ENCODE measurements around the gene CCDC85C.

The CCDC85C gene

DNA sequence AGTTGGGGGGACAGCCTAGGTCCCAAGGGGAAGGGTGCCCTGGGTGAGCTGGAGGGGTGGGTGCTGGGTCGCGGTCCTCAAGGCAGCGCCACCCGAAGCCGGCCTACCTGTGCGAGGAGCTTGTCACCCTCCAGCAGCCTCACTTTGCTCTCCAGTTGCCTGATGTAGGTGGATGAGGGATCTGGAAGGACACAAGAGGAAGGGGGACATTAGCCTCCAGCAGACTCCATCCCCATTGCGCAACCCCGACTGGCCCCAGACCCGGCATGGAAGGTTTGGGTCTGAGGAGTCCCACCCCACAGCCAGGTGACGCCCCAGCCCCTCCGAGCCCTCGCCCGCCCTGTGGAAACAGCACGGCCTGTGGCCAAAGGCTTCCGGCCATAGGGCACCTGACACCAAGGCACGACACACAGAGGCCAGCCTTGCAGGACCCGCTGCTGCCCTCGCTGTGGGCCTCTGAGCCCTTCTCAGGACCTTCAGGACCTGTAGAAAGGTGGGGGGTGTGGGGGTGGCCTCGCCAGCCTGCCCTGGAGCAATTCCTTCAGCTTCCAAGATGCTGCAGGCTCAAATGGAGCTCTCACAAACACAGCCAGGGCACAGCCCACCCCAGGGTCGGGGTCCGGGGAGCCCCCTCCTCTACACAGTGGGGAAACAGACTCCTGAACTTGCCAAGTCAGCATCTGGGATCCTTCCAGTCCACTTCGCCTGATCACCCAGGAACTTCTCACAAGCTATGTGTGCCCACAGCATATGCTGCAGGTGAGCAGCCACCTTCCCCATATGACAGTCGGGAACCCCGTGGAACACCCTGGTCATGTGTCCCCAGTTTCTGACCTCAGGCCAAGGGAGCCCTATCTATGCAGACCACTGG lies 67.9 kb downstream of the CCDC85C start:
- DNase-seq: no peak

DNA sequence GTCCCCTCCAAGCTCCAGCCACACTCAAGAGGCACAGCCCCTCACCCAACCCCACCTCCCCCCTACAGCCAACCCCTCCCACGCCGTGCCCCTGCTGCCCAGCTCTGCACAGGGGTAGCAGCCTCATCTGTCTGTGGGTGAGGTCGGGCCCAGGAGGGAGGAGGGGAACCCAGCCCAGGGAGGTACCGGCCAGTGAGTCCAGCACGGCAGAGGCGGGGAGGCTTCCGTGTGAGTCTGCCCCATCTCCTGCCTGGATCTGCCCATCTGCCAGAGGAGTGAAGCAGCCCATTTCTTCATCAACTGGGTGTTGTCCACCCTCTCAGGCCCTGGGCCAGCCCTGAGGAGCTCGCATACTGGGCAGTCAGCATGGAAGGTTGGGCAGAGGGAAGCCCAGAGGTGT lies 68.6 kb downstream of the CCDC85C start:
- DNase-seq: no peak

DNA sequence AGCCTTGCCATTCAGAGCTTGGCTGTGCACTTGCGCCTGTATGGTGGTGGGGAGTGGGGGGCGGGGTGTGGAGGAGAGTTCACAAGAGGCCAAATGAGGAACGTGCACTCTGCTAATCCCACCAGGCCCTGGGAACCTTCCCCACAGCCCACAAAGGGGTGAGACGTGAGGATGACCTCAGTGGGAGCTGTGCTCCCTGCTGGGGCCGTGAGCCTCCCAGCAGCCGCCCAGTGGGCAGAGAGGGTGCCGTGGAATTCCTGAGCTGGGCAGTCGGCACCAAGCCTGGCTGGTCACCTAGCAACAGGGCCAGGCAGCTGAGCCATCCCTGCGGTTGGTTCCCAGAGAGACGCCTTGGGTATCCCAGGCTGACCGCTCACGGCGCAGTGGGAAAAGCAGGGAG lies 69.1 kb downstream of the CCDC85C start:
- no peak for DNase-seq

DNA sequence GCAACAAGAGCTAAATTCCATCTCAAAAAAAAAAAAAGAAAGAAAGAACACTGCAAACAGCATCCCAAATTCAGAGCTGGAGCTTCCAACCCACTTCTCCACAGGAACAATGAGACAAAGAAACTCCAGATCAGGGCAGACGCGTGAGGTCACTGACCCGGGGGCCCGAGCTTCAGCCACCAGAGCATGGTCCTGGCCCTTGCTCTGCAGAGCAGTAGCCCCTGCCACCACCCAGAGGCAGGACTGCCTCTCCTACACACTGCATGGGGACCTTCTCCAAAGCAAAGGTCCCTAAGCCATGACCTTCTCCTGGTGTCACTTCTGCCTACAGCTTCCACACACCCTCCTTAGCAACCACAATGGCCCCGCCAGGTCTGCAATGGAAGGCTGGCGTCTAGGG lies 69.7 kb downstream of the CCDC85C start:
- DNase-seq: no peak

DNA sequence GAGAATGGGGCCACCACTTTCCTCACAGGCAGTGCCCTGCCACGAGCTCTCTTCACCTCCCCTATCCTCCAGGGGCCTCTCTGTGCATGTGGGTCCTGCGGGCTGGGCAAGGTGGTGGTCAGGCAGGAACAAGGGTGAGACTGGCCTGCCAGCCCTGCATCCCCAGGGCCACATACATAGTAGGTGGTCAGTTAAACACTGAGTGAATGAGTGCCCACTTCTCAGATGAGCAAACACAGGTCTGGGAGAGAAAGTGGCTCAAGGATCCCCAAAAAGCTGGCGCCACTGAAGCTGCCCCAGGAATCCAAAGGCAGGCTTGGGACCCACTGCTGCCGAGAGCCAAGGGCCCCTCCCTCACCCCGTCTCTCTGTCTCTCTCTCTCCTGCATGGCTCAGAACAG lies 71.7 kb downstream of the CCDC85C start:
- DNase-seq: no peak

DNA sequence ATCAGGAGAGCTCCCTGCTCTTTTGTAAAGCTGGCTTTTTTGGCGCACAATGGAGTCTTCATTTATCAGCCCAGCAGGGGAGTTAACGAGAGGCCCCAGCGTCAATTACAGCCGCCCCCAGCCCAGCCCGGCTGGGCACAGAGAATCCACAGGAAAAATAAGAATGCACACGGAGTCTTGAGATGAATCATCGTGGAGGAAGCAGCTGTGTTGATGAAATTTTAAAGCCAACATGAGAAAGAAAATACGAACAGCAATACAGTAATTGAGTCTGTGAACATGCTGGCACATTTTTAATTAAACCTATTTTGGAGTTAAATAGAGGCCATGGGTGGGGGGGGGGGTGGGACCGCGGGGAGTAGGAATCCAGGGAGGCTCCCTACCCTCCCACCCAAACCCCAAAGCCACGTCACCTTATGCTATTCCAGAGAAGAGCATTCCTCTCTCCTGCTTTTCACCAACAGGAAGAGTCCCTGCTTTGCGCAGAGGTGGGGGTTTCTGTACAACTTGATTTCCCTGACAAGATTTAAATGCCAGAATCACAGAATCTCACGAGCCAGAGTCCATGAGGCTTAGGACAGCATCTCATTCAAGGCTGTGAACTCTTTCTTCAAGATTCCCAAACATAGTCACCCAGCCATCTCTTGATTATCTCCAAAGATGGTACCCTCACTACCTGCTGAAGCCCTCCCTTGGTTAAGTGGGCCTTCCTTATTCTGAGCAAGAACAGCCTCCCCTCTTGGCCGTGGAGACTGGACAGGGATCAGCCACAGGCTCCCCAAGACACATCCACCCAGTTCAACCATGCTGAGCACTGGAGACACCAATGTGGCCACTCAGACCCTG lies 72.5 kb downstream of the CCDC85C start:
- DNase-seq: no peak

DNA sequence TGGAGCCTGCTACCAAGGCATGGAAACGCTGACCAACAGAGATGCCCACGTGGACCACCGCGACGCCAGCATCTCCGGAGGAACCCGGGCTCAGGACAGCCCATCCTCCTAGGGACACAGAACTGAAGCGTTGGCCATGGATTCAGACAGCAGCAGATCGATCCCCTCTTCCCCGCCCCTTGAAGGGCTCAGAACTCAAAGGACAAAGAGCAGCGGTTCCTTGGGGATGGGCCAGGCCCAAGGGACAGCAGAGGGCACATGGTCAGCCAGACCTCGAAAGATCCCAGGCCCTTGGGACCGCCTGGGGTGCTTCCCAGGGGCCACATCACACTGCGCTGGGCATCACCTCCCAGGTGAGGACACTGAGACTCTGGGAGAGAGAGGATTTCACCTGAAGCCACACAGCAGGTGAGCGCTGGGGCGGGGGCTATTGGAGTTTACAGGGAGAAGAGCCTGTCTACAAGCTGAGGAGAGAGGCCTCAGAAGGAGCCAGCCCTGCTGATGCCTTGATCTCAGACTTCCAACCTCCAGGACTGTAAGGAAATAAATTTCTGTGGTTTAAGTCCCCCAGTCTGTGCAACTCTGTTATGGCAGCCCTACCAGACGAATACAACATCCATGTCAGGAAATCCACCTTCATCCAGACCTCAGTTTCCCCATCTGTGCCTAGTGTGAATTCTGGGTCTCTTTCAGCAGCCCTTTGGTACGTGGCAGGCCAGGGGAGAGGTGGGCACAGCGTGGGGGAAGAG lies 73.4 kb downstream of the CCDC85C start:
- DNase-seq: no peak

DNA sequence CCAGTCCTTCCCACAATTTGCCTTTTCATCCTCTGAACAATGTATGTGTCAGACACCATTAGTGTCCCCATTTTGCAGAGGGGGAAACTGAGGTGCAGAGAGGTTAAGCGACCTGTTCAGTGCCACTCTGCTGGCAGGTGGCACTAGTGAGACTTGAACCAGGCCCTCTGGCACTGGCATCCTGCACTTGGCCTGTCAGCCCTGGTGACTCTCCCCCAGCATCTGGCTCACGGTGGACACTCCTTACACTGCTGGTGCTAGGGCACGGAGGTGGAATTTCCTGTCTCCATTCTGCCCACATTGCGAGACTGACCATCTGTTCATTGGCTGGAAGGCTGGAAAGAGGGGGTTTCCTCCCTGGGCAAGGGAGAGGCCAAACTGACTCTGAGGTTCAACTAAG lies 74.1 kb downstream of the CCDC85C start:
- DNase-seq: no peak

DNA sequence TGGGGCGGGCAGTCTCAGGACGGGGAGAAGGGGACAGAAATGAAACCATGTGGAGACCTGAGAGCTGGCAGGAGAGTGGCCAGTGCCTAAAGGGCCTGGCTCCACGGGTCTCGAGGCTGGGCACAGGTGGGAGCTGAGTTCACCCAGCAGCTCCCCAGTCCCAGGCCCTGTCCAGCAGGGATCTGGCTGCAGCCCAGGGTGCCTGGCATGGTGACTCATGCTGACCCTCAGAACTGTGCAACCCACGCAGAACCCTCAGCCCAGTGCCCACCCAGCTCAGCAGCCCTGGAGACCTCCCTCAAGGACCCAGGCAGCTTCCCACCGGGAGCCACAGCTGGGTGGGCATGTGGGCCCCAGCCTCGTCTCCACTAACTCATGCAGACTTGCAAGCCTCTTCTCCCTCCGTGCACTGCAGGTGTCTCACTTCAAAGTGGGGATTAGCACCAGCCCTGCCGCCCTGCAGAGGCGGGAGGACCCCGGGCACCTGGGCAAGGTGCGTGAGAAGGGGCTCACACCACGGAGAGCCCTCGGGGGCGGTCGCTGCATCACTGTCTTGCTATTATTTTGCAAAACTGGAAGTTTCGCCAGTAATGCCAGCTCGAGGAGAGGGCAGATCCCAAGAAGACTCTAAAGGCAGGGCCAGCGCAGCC lies 76.5 kb downstream of the CCDC85C start:
- DNase-seq: no peak

DNA sequence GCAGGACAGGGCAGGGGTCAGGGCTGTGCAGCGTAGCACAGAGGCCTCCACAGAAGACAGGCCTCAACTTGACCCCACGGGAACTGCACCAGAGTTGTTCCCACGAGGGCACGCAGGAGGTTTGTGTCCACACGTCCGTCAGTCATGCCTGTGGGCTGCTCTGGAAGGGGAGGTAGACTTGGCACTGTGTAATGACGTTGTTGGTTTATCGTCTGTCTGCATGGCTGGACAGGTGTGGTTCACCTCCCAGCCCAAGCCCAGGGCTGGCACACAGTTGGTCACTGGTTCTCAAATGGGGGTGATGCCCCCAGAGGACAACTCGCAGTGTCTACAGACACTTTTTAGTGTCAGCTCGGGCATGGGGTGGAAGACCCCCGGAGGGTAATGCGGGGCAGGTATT lies 77.0 kb downstream of the CCDC85C start:
- DNase-seq: no peak

DNA sequence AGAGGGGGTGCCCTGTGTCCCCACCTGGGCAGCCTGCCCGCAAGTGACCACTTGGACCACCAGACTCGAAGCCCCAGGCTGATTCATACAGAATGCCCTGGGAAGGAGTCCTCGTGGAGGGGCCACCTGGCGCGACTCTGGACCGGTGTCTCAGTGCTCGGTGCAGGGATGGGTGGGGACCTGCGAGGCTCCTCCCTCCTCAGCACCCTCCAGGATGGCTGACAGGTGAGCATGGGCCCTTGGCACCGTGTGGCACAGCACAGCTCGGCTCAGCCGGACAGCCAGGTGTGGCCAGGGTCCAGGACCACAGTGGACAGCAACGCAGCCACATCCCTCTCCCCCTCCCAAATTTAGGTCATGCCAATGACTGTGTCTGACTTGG lies 78.3 kb downstream of the CCDC85C start:
- no peak for DNase-seq

DNA sequence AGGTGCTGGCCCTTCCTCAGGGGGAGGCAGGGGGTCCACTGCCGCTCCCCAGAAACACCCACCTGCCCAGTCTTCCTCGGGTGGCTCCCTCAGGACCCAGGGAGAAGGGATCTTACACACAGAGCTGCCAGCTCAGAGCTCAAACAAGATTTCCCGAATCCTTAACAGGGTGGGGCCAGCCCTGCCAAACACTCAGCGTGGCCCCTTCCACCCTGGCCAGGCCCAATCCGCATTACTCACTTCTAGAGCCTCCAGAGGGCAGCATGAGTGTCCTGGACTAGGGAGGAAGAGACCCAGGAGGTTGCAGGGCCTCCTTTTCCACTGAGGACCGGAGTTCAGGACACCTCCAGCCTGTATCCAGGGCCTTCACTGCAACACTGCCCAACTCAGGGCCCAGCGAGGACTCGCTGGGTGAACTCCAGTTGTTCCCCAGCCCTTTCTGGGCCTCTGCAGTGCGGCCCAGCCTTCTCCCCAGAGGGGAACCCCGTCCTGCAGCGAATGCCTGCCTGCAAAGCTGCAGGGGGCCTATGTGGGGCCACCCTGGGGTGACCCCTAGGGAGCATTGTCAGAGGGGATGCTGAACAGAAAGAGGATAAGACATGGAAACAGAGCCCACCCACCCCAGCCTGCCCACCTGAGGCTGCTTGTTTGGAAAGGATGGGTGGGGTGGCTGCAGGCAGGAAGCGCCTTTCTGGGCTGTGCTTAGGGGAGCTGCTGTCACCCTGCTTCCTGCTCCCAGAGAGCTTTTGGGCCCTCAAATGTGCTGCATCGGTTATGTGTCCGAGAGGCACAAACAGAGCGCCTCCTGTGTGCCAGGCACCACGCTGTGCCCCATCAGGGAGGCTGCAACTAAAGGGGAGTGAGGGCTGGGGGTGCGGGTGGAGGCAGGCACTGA lies 79.0 kb downstream of the CCDC85C start:
- no peak for DNase-seq

DNA sequence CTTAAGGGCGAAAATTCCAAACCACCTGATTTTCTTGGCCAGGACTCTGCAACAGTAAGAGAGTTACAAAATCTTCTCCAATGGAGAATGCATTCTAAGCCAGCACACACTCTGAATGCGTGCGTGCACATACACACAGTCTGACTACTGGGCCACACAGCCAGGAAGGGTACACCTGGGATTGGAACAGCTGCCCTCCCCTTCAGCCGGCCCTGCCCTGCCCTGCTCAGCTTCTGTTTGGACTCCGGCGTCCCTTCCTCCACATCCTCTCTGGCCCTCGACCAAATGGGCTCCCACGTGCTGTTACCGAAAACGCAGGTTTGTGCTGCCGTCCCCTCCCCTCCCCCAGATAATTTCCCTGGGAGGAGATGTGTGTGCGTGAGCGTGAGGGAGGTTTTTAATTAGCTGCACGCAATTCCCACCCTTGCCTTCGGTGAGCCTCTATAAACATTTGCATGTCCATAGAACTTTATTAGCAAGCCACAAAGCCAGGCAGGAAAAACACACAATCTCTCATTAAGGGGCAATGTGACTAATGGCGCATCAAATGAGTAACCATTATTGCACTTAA lies 79.8 kb downstream of the CCDC85C start:
- no peak for DNase-seq

DNA sequence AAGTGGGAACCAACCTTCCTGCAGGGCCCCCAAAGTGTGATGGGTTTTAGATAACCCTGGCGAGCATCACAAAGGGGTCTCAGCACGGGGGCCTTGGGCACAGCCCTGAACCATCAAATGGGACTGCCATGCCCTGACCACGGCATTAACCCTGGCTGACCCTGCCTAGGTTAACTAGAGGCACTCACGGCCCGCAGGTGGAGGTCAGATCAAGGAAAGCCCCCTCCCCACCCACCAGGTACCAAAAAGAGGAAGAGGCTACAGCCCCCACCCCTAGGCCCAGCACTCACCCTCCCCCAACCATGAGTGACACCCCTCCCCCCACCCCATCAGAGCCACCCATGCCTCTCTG lies 80.3 kb downstream of the CCDC85C start:
- no peak for DNase-seq

DNA sequence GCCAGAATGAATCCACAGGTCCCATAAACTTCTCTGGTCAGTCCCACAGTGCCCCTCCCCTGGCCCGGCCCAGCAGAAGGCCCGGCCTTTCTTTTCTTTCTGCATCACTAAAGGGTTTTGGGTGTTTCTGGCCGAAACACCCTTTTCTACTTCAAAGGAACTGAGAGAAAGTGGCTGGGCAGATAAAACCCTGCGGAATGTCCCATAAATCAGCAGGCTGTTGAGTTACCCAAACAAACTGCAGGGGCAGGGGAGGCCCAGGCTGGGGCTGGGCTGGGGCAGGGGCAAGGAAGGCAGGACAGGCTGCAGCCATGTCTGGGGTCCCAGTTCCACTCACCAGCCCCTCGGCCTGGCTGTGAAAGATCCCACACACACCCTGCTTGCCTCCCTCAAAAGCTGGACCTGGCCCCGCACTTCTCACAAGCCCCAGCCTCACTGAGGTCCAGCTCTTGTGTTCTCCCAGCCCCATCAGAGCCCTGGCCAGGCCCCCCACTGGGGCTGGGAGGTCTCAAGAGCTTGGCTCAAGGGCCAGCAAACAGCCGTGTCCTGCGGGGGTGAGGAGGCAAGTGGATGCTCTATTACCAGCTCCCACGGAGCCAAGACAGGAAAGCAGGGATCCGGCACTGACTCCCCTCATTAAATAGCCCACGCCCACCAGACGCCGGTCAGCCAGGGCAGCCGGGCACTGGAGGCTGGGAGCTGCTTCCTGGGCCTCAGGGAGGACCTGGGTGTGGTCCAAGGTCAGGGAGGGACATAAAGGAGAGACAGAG lies 80.9 kb downstream of the CCDC85C start:
- no peak for DNase-seq

DNA sequence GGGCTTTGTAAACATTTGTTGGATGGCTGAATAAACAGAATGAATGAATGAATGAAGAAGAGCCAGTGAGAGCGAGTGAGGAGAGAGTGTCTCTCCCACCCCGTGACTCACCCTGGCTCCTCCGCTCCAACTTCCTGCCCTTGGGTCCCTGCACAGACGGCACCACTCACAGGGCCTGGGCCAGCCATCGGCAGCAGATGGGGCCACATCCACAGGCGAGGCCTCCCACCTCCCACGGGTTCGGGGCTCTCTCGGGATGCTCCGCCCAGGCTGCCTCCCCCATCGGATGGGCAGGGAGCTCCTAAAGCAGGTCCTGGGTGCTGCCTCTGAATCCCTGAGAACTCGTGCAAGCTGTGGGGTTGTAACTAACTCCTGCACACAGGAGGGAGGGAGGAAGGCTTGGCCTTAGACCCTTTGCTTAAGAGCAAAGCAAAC lies 81.5 kb downstream of the CCDC85C start:
- no peak for DNase-seq

DNA sequence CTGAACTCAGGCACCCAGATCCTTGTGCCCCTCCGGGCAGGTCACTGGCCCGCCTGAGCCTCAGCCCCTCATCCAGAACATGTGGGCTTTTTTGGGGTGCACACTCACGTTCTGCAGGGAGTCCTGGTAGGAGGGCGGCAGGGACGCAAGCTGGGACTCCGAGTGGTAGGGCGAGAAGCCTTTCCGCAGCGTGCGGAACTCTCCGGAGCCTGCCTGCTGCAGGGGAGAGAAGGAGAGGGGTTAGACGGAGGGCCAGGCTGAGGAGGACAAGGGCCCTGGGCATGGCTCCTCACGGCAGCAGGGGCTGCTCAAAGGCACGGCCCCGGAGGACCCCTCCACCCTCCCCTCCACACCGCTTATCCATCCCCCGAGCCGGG lies 82.0 kb downstream of the CCDC85C start:
- DNase-seq: no peak

DNA sequence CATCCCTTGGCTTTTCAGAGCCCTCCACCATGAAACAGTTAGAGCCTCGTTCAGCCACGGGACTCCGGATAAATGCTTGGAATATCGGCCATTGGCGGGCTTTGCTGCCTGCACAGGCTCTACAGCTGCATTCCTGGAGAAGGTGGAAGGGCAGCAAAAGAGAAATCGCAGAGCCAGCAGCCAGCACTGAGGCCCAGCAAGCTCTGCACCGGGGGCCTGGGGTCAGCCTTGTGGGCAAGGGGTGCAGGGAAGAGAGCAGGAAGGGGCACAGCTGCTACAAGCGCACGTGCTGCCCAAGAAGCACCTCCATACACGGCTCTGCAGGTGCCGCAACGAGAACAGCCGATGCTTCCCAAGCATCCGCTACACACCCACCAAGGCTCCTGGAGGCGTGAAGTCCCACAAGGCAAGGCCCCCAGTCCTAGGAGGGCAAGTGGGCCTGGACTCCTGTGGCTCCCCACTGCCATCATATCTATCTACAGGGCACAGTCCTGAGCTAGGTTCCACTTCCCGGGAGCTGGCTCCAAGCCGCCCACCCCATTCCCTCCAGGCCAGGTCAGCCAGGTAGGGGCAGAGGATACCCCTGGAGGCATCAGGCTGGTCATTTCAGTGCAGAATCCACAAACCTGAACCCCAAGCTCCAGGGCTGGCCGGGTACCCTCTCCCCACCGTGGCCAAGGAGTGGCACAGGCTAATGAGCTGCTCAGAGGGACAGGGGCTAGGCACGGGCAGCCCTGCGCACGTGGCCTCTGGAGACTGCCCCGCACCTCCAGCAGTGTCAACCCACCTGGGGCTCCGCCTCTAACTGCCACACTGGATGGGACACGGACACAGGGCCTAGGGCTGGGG lies 82.6 kb downstream of the CCDC85C start:
- DNase-seq: no peak

DNA sequence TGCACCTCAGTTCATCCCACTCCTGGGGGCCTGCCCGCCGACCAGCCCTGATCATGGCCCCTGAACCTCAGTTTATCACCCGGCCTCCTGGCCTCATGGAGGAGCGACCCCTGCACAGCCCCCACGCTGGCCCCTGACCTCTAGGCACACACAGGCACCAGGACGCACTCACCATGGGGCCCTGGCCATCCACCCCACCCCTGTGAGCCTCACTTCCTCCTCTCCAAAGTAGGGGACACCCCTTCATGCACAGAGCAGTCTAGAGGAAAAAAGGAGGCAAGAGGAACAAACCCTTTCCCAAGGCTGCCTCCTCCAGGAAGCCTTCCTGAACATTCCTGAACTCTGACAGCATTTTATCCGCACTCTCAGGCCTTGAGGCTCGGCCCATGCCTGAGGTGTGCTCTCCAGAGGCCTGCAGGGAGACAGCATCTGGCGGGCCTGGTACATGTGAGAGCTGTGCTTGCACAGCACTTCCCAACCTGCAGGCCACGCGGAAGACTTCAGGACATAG lies 83.4 kb downstream of the CCDC85C start:
- DNase-seq: no peak
